Effector memory CD8-positive, alpha-beta T cell (primary cell): Measurements from ENCODE around the gene RCC2.
A peak's percentile ranks its signal among the peaks of the same experiment; 100 is the strongest.
"Not testable (repeated sequence)": the region's sequence is repeated elsewhere in the genome, so short reads cannot be mapped to it uniquely, and the experiment has no call there.

ENCODE experiments used
- ATAC-seq: fragments of 150-1000 bp; cut with Tn5 transposase; replicated peaks from 2 replicates; pipeline ENCODE4 v1.10.0; 2021; ENCODE audit warnings: mild to moderate bottlenecking, moderate library complexity
- DNase-seq, 3 experiments: peaks; one replicate each; pipeline ENCODE4 v3.0.0; 2021
- H3K27ac Mint-ChIP-seq, 2 donors: one replicate each; pipeline ENCODE4 v1.8.0; 2022; ENCODE audit warnings: mild to moderate bottlenecking in 2 of 2, mixed read lengths in 2 of 2, moderate library complexity in 2 of 2
- H3K27me3 Mint-ChIP-seq, 2 donors: one replicate each; pipeline ENCODE4 v1.8.0; 2022; ENCODE audit warnings: mixed read lengths in 2 of 2
- H3K36me3 Mint-ChIP-seq: one replicate; pipeline ENCODE4 v1.8.0; 2022; ENCODE audit warnings: mild to moderate bottlenecking, moderate library complexity, mixed read lengths; ENCODE audit not compliant: insufficient read depth
- H3K4me1 Mint-ChIP-seq, 2 donors: one replicate each; pipeline ENCODE4 v1.8.0; 2022; ENCODE audit warnings: low read depth in 2 of 2, mixed read lengths in 2 of 2
- H3K4me3 Mint-ChIP-seq, 2 donors: one replicate each; pipeline ENCODE4 v1.8.0; 2022; ENCODE audit warnings: mild to moderate bottlenecking in 2 of 2, mixed read lengths in 2 of 2, moderate library complexity in 2 of 2
- H3K9me3 Mint-ChIP-seq, 2 donors: one replicate each; pipeline ENCODE4 v1.8.0; 2022; ENCODE audit warnings: mixed read lengths in 2 of 2

The RCC2 gene

GRCh38 chr1:17422461-17422860, 17.0 kb downstream of the RCC2 start:
- peak overlapping the region; percentile 22 to 86 for H3K27ac Mint-ChIP-seq
- H3K4me3 Mint-ChIP-seq, result no peak overlapping the region
- ATAC-seq (no peak), DNase-seq (no peak)
- H3K27me3 Mint-ChIP-seq, result no peaks in the 10 kb centered on the region
- H3K9me3 Mint-ChIP-seq, result no peaks in the 10 kb centered on the region
- H3K36me3 Mint-ChIP-seq, result peaks cover 97% of the 10 kb centered on the region
- H3K4me1 Mint-ChIP-seq, result peaks cover 25 to 29% of the 10 kb centered on the region in 2 donors

- H3K4me3 Mint-ChIP-seq, result no peak overlapping the region
- peaks cover 97% of the 10 kb centered on the region for H3K36me3 Mint-ChIP-seq
- no peak for DNase-seq
- H3K27ac Mint-ChIP-seq, result peak overlapping the region in 1 of 2 donors; percentile 73
- H3K9me3 Mint-ChIP-seq, result no peaks in the 10 kb centered on the region
- peaks cover 22 to 23% of the 10 kb centered on the region in 2 donors for H3K4me1 Mint-ChIP-seq
- no peaks in the 10 kb centered on the region for H3K27me3 Mint-ChIP-seq
- no peak for ATAC-seq
Observed at GRCh38 chr1:17420391-17420918, 19.0 kb downstream of the RCC2 start.

- Mint-ChIP-seq H3K4me3 (no peak overlapping the region), H3K36me3 (peaks cover 97% of the 10 kb centered on the region), H3K9me3 (no peaks in the 10 kb centered on the region), H3K4me1 (peaks cover 18 to 23% of the 10 kb centered on the region in 2 donors), H3K27ac (peak overlapping the region in 1 of 2 donors; percentile 75), H3K27me3 (no peaks in the 10 kb centered on the region)
- ATAC-seq, result peak; percentile 89
- peak; percentile 58 to 73 (median 72) for DNase-seq
Observed at GRCh38 chr1:17419626-17420328, 19.7 kb downstream of the RCC2 start.

- Mint-ChIP-seq H3K27me3 (no peaks in the 10 kb centered on the region), H3K9me3 (no peaks in the 10 kb centered on the region), H3K36me3 (peaks cover 96% of the 10 kb centered on the region), H3K27ac (peak overlapping the region in 1 of 2 donors; percentile 51), H3K4me3 (no peak overlapping the region), H3K4me1 (peaks cover 12 to 21% of the 10 kb centered on the region in 2 donors)
- no peak for DNase-seq
- ATAC-seq, result no peak
Observed at GRCh38 chr1:17416389-17416788, 23.1 kb downstream of the RCC2 start.

GRCh38 chr1:17414022-17414421, 25.5 kb downstream of the RCC2 start:
- Mint-ChIP-seq H3K4me1 (peaks cover 10 to 18% of the 10 kb centered on the region in 2 donors), H3K9me3 (no peaks in the 10 kb centered on the region), H3K4me3 (no peak overlapping the region), H3K36me3 (peaks cover 95% of the 10 kb centered on the region), H3K27ac (no peak overlapping the region), H3K27me3 (no peaks in the 10 kb centered on the region)
- ATAC-seq, result no peak
- no peak for DNase-seq

GRCh38 chr1:17412093-17412870, 27.2 kb downstream of the RCC2 start:
- H3K9me3 Mint-ChIP-seq, result no peaks in the 10 kb centered on the region
- ATAC-seq (no peak), DNase-seq (no peak)
- H3K4me1 Mint-ChIP-seq, result peaks cover 10 to 21% of the 10 kb centered on the region in 2 donors
- H3K36me3 Mint-ChIP-seq, result peaks cover 97% of the 10 kb centered on the region
- peak overlapping the region; percentile 76 to 90 for H3K27ac Mint-ChIP-seq
- H3K4me3 Mint-ChIP-seq, result peak overlapping the region in 1 of 2 donors; percentile 68
- no peaks in the 10 kb centered on the region for H3K27me3 Mint-ChIP-seq

GRCh38 chr1:17409391-17409811, 30.1 kb downstream of the RCC2 start:
- H3K36me3 Mint-ChIP-seq, result peaks cover 78% of the 10 kb centered on the region
- H3K4me3 Mint-ChIP-seq, result peak overlapping the region in 1 of 2 donors; percentile 10
- no peak for ATAC-seq
- H3K27me3 Mint-ChIP-seq, result no peaks in the 10 kb centered on the region
- H3K9me3 Mint-ChIP-seq, result no peaks in the 10 kb centered on the region
- peak overlapping the region in 1 of 2 donors; percentile 59 for H3K27ac Mint-ChIP-seq
- H3K4me1 Mint-ChIP-seq, result peaks cover 10 to 22% of the 10 kb centered on the region in 2 donors
- DNase-seq, result no peak

- H3K27me3 Mint-ChIP-seq, DNase-seq, H3K27ac Mint-ChIP-seq, H3K9me3 Mint-ChIP-seq, H3K4me3 Mint-ChIP-seq, ATAC-seq: not testable (repeated sequence)
- H3K4me1 Mint-ChIP-seq, result peaks cover 6 to 16% of the 10 kb centered on the region in 2 donors
- peaks cover 67% of the 10 kb centered on the region for H3K36me3 Mint-ChIP-seq
Observed at GRCh38 chr1:17407786-17408514, 31.5 kb downstream of the RCC2 start.

- H3K4me1 Mint-ChIP-seq, ATAC-seq, H3K27ac Mint-ChIP-seq: not testable (repeated sequence)
Observed at GRCh38 chr1:17406760-17407475, 32.6 kb downstream of the RCC2 start.

GRCh38 chr1:17405898-17406759, 33.3 kb downstream of the RCC2 start:
- DNase-seq (peak; percentile 19 to 24 (median 23)), ATAC-seq (peak; percentile 80)
- Mint-ChIP-seq H3K4me1 (peaks cover 4 to 8% of the 10 kb centered on the region in 2 donors), H3K4me3 (no peak overlapping the region), H3K27ac (no peak overlapping the region), H3K9me3 (no peaks in the 10 kb centered on the region), H3K27me3 (no peaks in the 10 kb centered on the region), H3K36me3 (peaks cover 50% of the 10 kb centered on the region)

More at GRCh38 chr1:17406760-17407475, 32.6 kb downstream of the RCC2 start:
- H3K27me3 Mint-ChIP-seq, H3K4me3 Mint-ChIP-seq, DNase-seq, H3K9me3 Mint-ChIP-seq: not testable (repeated sequence)
- peaks cover 57% of the 10 kb centered on the region for H3K36me3 Mint-ChIP-seq

GRCh38 chr1:17404820-17405219, 34.7 kb downstream of the RCC2 start:
- Mint-ChIP-seq H3K4me3 (no peak overlapping the region), H3K4me1 (peaks cover 0 to 8% of the 10 kb centered on the region in 2 donors), H3K27ac (peak overlapping the region in 1 of 2 donors; percentile 29), H3K36me3 (peaks cover 38% of the 10 kb centered on the region), H3K27me3 (no peaks in the 10 kb centered on the region), H3K9me3 (no peaks in the 10 kb centered on the region)
- ATAC-seq, result no peak
- no peak for DNase-seq
